Activated CD8-positive, alpha-beta memory T cell treated with anti-CD3 and anti-CD28 coated beads for 1 hour (primary cell): ENCODE results near the gene ASCC1.

Source experiments
- DNase-seq, 2 donors: peaks; one replicate each; pipeline ENCODE4 v3.0.0-alpha.2; 2020; ENCODE audit warnings: low read depth in 1 of 2; ENCODE audit errors: extremely low read depth in 1 of 2

The ASCC1 gene

DNA sequence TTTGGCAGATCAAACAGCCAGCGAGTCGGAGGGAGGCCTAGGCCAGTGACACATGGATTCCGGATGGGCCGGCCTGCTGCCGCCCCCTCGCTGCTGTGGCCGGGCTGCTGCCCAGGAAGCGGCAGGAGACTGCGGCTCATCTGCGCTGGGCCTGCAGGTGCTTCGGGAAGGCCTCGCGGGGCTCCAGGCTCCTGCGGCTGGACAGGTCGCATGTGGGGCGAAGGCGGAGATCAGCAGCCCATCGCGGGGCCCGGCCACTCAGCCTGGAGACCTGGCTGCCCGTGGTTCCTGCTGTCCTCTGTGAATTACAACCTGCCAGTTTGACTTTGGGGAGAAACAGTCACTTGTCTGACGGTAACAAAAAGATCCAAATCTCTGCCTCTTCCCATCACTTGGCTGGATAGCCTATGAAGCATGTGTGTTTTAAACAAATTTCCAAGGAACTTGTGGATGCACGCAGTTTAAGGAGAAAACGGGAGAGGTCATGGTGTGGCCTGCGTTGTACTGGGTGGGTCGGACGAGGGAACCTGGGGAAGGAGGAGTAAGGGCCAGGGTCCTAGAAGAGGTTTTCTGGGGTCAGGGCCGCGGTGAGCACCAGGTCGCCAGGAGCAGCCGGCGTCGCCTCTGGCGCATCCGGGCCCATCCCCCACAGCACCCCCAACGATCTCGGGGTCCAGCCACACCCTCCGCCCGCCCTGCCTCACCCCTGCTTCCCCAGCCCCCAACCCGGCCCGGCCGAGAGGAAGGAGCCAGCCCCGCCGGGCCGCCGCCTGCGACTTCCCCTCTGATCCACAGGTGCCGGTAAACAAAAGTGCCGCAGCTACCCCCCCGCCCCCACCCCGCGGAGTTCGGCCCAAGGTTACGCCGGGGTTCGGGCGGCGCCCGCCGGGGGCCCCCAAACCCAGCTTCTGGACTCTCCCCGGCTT is 129.3 kb downstream of the ASCC1 start:
- peak in 1 of 2 donors; percentile 54 for DNase-seq

- no peak for DNase-seq
Observed at GRCh38 chr10:72085864-72086465, 130.1 kb downstream of the ASCC1 start.

GRCh38 chr10:72085166-72085565 is 130.9 kb downstream of the ASCC1 start:
- no peak for DNase-seq

DNA sequence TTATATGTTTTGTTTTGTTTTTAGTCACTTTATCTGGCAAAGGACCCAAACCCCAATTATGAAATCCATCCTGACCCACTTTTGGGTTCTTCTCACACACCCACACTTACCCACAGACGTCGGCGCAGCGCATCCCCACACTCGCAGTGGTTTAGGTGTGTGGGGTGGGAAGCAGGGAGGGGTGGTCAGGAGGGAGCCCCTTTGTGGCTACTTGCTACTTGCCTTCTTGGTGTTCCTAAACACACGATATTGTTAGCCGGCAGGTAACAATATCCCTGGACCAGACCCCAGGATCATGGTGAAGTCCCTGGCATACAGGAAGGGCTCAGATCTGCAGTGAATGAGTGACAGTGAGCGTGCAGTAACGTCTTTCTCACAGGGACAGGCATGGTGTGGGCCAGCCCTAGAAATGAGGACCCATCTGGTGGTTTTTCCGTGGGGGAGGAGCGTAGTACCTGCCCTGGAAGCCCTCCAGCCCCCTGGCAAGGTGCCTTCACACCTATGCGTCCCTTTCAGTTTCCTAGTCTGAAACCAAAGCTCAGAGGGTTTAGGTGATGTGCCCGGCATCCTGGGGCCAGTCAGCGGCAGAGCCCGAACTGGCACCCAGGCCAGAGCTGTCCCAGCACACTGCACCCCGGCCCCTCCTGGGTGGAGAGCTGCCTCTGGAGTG is 132.2 kb downstream of the ASCC1 start:
- no peak for DNase-seq

GRCh38 chr10:72082856-72083789 is 133.0 kb downstream of the ASCC1 start:
- no peak for DNase-seq

DNA sequence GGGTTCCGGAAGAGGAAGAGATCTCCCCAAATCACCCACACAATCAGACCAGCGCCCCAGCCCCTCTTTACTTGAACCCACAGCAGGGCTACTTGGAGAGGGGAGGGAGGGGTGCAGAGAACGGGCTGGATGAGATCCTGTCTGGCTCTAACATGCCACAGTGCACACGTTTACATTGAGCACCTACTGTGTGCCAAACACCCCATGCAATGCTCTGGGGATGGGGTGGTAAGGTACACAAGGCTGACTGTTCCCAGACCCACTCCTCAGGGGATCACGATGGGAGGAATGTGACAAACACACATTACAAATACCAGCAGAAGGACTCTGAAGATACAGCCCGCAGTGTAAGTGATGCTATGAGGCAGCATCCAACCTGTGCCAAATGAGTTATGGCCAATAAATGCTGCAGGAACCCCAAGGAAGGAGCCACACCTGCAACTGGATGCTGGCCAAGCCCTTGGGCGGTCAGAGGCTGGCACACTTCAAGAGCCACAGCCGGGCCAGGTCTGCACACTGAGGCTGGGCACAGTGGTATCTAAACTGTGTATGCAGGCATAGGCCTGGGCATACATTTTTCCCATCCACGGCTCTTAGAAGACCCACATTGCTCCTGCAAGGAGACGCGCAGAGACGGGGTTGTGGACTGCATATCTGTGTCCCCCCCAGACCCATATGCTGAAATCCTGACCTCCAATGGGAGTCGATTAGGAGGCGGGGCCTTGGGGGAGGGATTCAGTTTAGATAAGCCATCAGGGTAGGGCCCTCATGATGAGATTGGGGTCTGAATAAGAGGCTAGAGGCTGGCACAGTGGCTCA is 134.1 kb downstream of the ASCC1 start:
- DNase-seq: no peak

GRCh38 chr10:72081210-72081609 is 134.9 kb downstream of the ASCC1 start:
- no peak for DNase-seq

DNA sequence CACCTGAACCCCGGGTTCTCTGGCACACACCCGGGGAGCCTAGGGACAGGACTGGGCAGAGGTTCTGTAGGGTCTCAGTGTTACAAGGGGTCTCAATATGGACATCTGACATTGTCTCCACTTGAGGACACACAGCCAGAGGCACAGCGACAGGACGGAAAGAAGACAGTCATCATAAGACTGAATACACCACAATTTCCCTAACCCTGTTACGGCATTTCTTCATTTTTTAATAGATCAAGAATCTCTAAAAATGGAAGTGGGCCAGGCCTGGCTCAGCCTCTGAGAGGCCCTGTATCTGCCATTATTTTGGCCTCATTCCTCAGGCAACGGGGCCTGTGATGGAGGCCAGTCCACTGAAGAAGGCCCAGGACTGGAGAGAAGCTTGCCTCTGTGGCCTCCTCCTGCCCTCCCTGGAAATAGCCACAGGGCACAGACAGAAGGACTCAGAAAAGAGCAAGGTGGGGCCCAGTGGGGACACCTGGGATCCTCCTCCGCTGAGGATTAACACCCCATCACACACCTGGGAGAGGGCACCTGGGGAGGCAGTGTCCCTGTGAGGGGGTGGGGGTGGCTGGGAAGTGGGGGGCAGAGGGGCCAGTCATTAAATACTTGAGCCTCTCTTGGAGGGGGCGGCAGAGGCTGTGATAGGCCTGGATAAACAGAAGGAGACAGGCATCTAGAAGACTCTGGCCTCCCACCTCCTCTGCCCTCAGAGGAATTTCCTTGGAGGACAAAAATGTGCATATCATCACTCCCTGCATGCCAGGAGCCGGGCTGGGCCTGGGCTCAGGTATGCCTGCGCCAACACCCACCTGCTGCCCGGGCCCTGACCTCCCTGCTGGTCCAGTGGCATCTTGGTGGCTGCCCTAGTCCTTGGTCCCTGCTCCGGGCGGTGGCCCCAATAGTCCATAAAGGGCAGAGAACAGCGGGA is 135.8 kb downstream of the ASCC1 start:
- DNase-seq: no peak

DNA sequence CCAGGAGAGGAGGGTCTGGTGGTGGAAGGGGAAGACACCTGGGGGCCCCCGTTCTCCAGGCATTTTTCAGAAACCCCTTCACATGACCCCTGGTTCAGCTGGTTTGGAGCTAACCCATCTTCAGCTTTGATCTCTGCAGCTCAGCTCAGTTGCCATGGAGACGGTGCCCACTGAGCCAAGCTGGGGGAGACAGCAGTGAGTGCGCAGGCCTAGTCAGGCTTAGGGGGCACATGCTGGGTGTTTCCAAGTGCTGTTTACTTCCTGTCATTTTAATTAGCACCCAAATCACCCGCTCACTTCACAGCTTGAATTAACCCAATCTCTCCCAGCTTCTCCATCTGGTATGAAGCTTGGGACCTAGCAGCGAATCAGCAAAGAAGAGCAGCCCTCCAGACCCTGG is 136.7 kb downstream of the ASCC1 start:
- DNase-seq: peak; percentile 59 to 82

DNA sequence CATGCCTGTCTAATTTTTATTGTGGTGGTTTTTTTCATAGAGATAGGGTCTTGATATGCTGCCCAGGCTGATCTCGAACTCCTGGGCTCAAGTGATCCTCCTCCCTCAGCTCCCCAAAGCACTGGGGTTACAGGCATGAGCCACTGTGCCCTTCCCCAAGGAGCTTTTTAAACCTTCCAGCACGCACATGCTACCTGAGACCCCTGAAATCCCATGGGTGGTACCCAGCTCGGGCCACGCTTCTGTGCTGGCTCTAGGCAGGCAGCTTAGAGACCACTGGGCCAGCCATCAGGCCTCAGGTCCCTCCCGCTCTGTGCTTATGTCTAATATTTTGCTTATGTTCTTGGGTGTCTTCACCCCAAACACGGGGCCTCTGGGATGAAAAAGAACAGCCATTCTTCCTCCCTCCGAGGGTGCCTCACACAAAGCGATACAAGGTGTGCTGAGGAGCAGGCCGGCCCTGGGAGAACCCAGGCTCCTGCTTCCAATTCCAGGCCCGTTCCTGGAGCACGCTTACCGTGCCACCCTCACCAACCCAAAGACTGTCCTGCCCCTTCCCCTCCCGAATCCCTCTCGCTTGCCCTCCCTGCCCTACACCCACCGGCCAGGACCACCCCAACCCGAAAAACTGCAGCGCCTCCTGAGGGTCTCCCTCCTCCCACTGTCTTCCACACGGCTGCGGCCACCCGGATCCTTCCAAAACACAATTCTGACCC is 138.6 kb downstream of the ASCC1 start:
- DNase-seq: no peak

- no peak for DNase-seq
Observed at GRCh38 chr10:72076756-72077155, 139.3 kb downstream of the ASCC1 start.

DNA sequence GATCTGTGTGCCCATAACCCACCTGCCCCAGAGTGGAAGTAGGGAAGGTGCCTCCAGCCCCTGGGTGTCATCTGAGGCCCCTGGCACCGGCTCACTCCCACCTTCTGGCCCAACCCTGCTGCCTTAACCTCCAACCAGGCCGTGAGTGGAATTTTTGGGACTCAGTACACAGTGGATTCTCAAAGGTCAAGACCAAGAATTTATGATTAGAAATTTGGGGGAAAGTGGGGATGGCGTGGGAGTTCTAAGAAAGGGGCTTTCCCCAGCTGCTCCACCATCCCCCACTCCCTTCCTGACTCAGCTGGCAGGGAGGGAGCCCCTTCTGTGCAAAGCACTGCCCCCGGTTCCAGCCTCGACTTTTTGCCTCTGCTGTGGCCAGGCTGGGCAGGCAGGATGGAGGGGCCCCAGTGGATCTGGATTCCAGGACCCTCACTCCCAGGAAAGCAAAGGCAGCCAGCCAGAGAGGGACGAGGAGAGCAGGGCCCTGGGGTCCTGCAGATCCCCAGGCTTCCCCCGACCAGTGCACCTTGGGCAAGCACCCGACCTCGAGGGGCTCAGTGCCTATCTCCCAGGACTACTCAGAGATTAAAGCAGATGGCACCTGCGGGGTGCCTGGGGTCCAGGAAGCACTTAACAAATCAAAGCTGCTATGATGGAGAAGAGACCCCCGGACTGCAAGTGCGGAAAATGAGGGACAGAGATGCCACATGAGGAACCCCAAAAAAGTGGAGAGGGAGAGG is 140.5 kb downstream of the ASCC1 start:
- DNase-seq: no peak

DNA sequence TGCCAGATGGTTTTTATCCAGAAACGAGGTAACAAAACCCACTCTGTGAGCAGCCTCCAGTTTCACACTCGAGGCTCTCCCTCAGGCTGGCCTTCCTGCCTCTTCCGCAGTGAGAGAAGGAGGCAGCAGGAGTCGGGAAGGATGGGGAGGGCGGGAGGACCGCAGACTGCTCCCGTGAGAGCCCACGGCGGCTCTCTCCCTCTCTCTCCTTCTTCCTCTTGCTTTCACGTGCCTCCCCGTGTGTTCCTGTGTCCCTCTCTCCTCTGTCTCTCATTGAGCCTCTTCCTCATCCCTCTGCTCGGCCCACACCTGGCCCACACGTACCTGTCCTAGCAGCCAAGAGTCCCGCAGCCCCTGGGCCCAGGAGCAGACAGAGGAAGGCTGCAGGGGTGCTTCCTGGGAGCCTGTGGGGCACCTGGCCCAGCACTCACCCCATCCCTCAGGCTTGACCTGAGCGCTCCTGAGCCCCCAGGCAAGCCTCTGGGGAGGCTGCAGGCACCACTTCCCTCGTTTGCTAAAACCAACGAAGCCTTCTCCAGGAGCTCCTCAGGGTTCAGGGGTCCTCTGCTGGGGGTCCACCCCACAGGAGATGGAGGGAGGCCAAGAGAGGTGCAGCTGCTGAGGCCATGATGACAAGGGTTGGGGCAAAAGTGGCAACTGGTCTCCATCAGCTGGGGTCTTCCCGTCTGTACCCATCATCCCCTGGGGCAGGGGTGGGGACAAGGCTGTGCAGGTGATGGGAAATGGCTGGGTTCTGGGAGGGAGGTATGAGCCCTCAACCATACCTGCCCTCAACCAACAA is 141.3 kb downstream of the ASCC1 start:
- no peak for DNase-seq

DNA sequence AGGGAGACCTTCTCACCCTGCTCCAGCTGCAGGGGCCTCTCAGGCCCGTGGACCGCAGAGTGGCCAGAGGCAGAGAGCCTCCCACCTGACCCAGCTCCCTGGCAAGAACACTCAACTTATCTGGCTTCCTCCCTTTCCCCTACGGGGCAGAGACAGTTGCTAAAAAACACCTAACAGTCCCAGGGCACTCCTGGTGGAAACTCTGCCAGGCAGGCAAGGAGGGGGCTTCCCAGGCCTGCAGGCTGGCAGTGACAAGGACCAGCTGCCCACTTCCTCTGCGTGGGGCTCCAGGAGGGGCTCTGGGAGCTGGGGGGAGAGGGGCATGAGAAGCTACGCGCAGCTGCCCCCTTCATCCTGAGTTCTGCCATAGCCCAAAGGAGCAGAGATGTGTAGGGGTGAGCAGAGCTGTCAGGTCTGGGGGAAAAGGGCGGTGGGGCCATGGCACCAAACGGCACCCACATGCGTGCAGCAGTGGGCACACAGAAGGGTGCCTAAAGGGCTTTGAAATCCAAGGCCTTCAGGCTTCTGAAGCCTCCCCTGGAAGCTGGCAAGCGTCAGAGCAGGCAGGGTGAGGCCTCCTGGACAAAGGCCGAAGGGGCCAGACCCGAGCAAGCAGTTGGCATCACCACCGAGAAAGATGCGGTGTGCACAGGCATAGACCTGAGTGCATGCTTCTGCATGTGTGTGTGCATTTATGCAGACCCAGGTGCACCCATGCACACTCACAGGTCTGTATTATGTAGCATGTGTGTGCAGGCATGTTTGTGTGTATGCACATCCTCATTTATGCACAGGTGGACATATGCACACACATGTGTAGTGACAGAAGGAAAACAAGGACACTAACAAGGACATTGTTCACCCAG is 142.1 kb downstream of the ASCC1 start:
- no peak for DNase-seq

- DNase-seq: no peak
Observed at GRCh38 chr10:72072639-72073038, 143.4 kb downstream of the ASCC1 start.

DNA sequence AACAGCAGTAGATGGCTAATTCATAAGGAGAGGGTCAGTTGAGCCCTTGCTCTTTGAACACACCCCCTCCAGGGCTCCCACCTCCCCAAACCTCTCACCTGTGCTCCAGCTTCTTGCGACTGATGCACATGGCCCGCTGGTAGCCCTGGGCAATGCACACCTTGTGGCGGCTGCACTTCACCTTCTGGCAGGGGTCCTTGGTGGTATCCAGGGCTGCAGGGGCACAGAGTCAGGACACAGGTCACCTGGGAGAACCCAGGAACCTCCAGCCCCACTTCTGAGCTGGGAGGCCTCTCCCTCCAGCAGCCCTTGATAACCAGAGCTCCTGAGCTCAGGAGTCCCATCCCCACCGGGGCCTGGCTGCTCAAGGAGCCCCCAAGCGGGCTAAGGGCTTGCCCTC is 144.0 kb downstream of the ASCC1 start:
- no peak for DNase-seq
